ENCODE results near the gene NALCN. TPM values are rescaled to one million over a fixed set of nuclear protein-coding genes. Genes with fewer than 3 reads are reported as not detected.

Gene NALCN
- total and polyA plus RNA-seq, 4 donors: 0.09 to 0.92 (median 0.18) TPM

GRCh38 chr13:101019126-101019525 lies 397.2 kb downstream of the NALCN start:
- Histone ChIP-seq H3K36me3 (ENCODE audit: control insufficient read depth in 4 of 4, insufficient read depth in 3 of 4, low read depth in 1 of 4, low read length in 3 of 4) (no peaks in the 10 kb centered on the region), H3K27ac (ENCODE audit: low read depth in 1 of 2, low read length in 2 of 2) (no peak overlapping the region), H3K4me1 (ENCODE audit: control insufficient read depth in 4 of 4, insufficient read depth in 4 of 4, low read length in 3 of 4) (no peaks in the 10 kb centered on the region), H3K4me3 (ENCODE audit: low read depth in 1 of 3, low read length in 3 of 3) (no peak overlapping the region), H3K27me3 (ENCODE audit: control insufficient read depth in 4 of 4, insufficient read depth in 4 of 4, low read length in 3 of 4) (no peaks in the 10 kb centered on the region), H3K9me3 (ENCODE audit: control insufficient read depth in 4 of 4, low read length in 3 of 4) (no peaks in the 10 kb centered on the region), H3K9ac (ENCODE audit: low read depth in 1 of 2, low read length in 2 of 2) (no peak overlapping the region)
- TF ChIP-seq CTCF (IDR thresholded peaks at IDR 0.05; ENCODE audit: low read depth, low read length, missing input control) (no peak), FOXA2 (IDR thresholded peaks at IDR 0.05) (no peak), ATF3 (IDR thresholded peaks at IDR 0.05) (no peak), YY1 (IDR thresholded peaks at IDR 0.05) (no peak), JUND (IDR thresholded peaks at IDR 0.05) (no peak), RAD21 (IDR thresholded peaks at IDR 0.05) (no peak), GABPA (IDR thresholded peaks at IDR 0.05 in 1 of 2, conservative IDR thresholded peaks at IDR 0.05 in 1 of 2) (no peak), NR2F2 (IDR thresholded peaks at IDR 0.05) (no peak), ZBTB33 (IDR thresholded peaks at IDR 0.05) (no peak), TAF1 (conservative IDR thresholded peaks at IDR 0.05) (no peak), EGR1 (IDR thresholded peaks at IDR 0.05; ENCODE audit: low read depth in 2 of 2) (no peak), HNF4A (conservative IDR thresholded peaks at IDR 0.05) (no peak), FOXA1 (IDR thresholded peaks at IDR 0.05) (no peak), SP1 (IDR thresholded peaks at IDR 0.05) (no peak), RXRA (IDR thresholded peaks at IDR 0.05) (no peak), HNF4G (IDR thresholded peaks at IDR 0.05) (no peak), MAX (IDR thresholded peaks at IDR 0.05) (no peak)
- TF ChIP-seq, protein P1, sequence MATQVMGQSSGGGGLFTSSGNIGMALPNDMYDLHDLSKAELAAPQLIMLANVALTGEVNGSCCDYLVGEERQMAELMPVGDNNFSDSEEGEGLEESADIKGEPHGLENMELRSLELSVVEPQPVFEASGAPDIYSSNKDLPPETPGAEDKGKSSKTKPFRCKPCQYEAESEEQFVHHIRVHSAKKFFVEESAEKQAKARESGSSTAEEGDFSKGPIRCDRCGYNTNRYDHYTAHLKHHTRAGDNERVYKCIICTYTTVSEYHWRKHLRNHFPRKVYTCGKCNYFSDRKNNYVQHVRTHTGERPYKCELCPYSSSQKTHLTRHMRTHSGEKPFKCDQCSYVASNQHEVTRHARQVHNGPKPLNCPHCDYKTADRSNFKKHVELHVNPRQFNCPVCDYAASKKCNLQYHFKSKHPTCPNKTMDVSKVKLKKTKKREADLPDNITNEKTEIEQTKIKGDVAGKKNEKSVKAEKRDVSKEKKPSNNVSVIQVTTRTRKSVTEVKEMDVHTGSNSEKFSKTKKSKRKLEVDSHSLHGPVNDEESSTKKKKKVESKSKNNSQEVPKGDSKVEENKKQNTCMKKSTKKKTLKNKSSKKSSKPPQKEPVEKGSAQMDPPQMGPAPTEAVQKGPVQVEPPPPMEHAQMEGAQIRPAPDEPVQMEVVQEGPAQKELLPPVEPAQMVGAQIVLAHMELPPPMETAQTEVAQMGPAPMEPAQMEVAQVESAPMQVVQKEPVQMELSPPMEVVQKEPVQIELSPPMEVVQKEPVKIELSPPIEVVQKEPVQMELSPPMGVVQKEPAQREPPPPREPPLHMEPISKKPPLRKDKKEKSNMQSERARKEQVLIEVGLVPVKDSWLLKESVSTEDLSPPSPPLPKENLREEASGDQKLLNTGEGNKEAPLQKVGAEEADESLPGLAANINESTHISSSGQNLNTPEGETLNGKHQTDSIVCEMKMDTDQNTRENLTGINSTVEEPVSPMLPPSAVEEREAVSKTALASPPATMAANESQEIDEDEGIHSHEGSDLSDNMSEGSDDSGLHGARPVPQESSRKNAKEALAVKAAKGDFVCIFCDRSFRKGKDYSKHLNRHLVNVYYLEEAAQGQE (IDR thresholded peaks at IDR 0.05): no peak
- 91% methylated on average over 1 of the region's 1 CpG for WGBS
- DNase-seq (ENCODE audit: low spot score): no peak

Data from liver (tissue), 9 donors.